K562 (cell line): ENCODE measurements around the gene GAD1. TPM values are rescaled to one million over a fixed set of nuclear protein-coding genes. Genes with fewer than 3 reads are reported as not detected.

ENCODE experiments used
- MGA ChIP-seq: fragments of 450-650 bp; IDR thresholded peaks from 2 replicates; pipeline ENCODE4 v1.6.1; 2016; ENCODE audit warnings: mild to moderate bottlenecking, moderate library complexity
- MLLT1 ChIP-seq, 2 experiments: fragments of 450-650 bp; IDR thresholded peaks; 2 replicates each; pipeline ENCODE4 v1.6.1; 2016
- polyA plus RNA-seq, 8 experiments: library from polyadenylated mRNA; depleted of rRNA in 4 of 8; stranded (reverse) in 5 of 8; unstranded in 3 of 8; fragments of >200 nt; fragmentation: Nextera tagmentation in 2 of 8; fragmentation: Illumina TruSeq in 1 of 8; extraction: Ambion mirVana in 2 of 8; extraction: Trizol in 1 of 8; gene quantifications; 2 replicates each; pipeline versions ENCODE4 v1.2.1 to v1.2.3, GENCODE V29; 2011 to 2014; ENCODE audit warnings: inconsistent platforms in 1 of 8, missing spikeins in 1 of 8
- total RNA-seq, 7 experiments: library from RNA; depleted of rRNA in 6 of 7; stranded (reverse); fragments of >200 nt in 6 of 7; fragmentation: Illumina TruSeq in 2 of 7; extraction: Trizol in 2 of 7; gene quantifications; 2 replicates each; pipeline versions ENCODE4 v1.2.1 to v1.2.3, GENCODE V29; 2011 to 2021; ENCODE audit warnings: low replicate concordance in 1 of 7

Gene GAD1
- total and polyA plus RNA-seq, 9 of the 15 experiments (the other 6 are each of a cell fraction or from before 2014, with no cell fraction given), result 2.7 to 29.1 (median 15.7) TPM

- TF ChIP-seq MGA (no peak; the same call in 1 of the 2 replicates), MLLT1 (IDR thresholded peaks at IDR 0.05) (peak in 1 of 2 experiments; percentile 38; a peak in 1 of 4 replicates)
These were observed 45.9 kb upstream of the GAD1 start (continued) for GRCh38 chr2:170770606-170771420.
